Liver (tissue), 9 donors: ENCODE data around the gene MRAP2. TPM values are rescaled to one million over a fixed set of nuclear protein-coding genes. Genes with fewer than 3 reads are reported as not detected.
"Not testable (repeated sequence)": the region's sequence is repeated elsewhere in the genome, so short reads cannot be mapped to it uniquely, and the experiment has no call there.

Experiments used
- DNase-seq: peaks from one replicate; pipeline ENCODE4 v3.0.0-alpha.2; 2017; ENCODE audit warnings: low spot score
- H3K27ac ChIP-seq, 2 donors: one replicate each; pipeline ENCODE4 v1.7.0; 2013; ENCODE audit warnings: inconsistent platforms in 2 of 2, low read length in 2 of 2, control low read depth in 1 of 2, low read depth in 1 of 2, mild to moderate bottlenecking in 1 of 2
- H3K27me3 ChIP-seq, 4 donors: one replicate each; pipeline versions ENCODE4 v1.6.1 to v1.7.0; 2013; ENCODE audit warnings: low read length in 3 of 4, inconsistent platforms in 1 of 4, mild to moderate bottlenecking in 1 of 4, moderate library complexity in 1 of 4; ENCODE audit not compliant: control insufficient read depth in 4 of 4, insufficient read depth in 4 of 4
- H3K36me3 ChIP-seq, 4 donors: one replicate each; pipeline versions ENCODE4 v1.6.1 to v1.7.0; 2013; ENCODE audit warnings: low read length in 3 of 4, mild to moderate bottlenecking in 3 of 4, low read depth in 1 of 4, moderate library complexity in 1 of 4; ENCODE audit not compliant: control insufficient read depth in 4 of 4, insufficient read depth in 3 of 4
- H3K4me1 ChIP-seq, 4 donors: one replicate each; pipeline versions ENCODE4 v1.6.1 to v1.7.0; 2013; ENCODE audit warnings: low read length in 3 of 4, mild to moderate bottlenecking in 3 of 4, moderate library complexity in 1 of 4; ENCODE audit not compliant: control insufficient read depth in 4 of 4, insufficient read depth in 4 of 4
- H3K4me3 ChIP-seq, 3 donors: one replicate each; pipeline versions ENCODE4 v1.6.1 to v1.7.0; 2013; ENCODE audit warnings: low read length in 3 of 3, control low read depth in 1 of 3, low read depth in 1 of 3, mild to moderate bottlenecking in 1 of 3
- H3K9ac ChIP-seq, 2 donors: one replicate each; pipeline ENCODE4 v1.7.0; 2013; ENCODE audit warnings: low read length in 2 of 2, mild to moderate bottlenecking in 2 of 2, moderate library complexity in 2 of 2, control low read depth in 1 of 2, low read depth in 1 of 2
- H3K9me3 ChIP-seq, 4 donors: one replicate each; pipeline versions ENCODE4 v1.6.1 to v1.7.0; 2013; ENCODE audit warnings: low read length in 3 of 4; ENCODE audit not compliant: control insufficient read depth in 4 of 4
- EGR1 ChIP-seq, 2 donors: IDR thresholded peaks; 2 replicates each; pipeline ENCODE4 v1.6.1; 2016 to 2018; ENCODE audit warnings: antibody characterized with exemption in 2 of 2, low read depth in 2 of 2
- FOXA1 ChIP-seq: IDR thresholded peaks from 2 replicates; pipeline ENCODE4 v1.6.1; 2016; ENCODE audit warnings: antibody characterized with exemption
- FOXA2 ChIP-seq: IDR thresholded peaks from 2 replicates; pipeline ENCODE4 v1.6.1; 2016; ENCODE audit warnings: antibody characterized with exemption
- GABPA ChIP-seq, 2 donors: IDR thresholded peaks in 1 of 2; conservative IDR thresholded peaks in 1 of 2; 2 replicates each; pipeline ENCODE4 v1.6.1; 2016; ENCODE audit warnings: antibody characterized with exemption in 2 of 2, mild to moderate bottlenecking in 1 of 2, moderate library complexity in 1 of 2
- HNF4A ChIP-seq, 2 donors: conservative IDR thresholded peaks; 2 replicates each; pipeline ENCODE4 v1.6.1; 2016; ENCODE audit warnings: antibody characterized with exemption in 2 of 2, mild to moderate bottlenecking in 2 of 2
- HNF4G ChIP-seq: IDR thresholded peaks from 2 replicates; pipeline ENCODE4 v1.6.1; 2016; ENCODE audit warnings: antibody characterized with exemption
- JUND ChIP-seq, 2 donors: IDR thresholded peaks; 2 replicates each; pipeline ENCODE4 v1.6.1; 2016; ENCODE audit warnings: antibody characterized with exemption in 2 of 2
- NR2F2 ChIP-seq: IDR thresholded peaks from 2 replicates; pipeline ENCODE4 v1.6.1; 2016; ENCODE audit warnings: antibody characterized with exemption
- REST ChIP-seq: IDR thresholded peaks from 2 replicates; pipeline ENCODE4 v1.6.1; 2016; ENCODE audit warnings: antibody characterized with exemption, mild to moderate bottlenecking
- SP1 ChIP-seq: IDR thresholded peaks from 2 replicates; pipeline ENCODE4 v1.6.1; 2018; ENCODE audit warnings: antibody characterized with exemption, mild to moderate bottlenecking
- TAF1 ChIP-seq: conservative IDR thresholded peaks from 2 replicates; pipeline ENCODE4 v1.6.1; 2016; ENCODE audit warnings: antibody characterized with exemption, mild to moderate bottlenecking
- ZBTB33 ChIP-seq: IDR thresholded peaks from 2 replicates; pipeline ENCODE4 v1.6.1; 2016; ENCODE audit warnings: antibody characterized with exemption
- WGBS: extraction: QIAGEN DNeasy Blood & Tissue Kit; methylation state at CpG from one replicate; pipeline ENCODE4 v1.1.7; 2013; 5-methylcytosine and 5-hydroxymethylcytosine counted together
- polyA plus RNA-seq, 2 donors: library from polyadenylated mRNA; stranded (reverse) in 1 of 2; unstranded in 1 of 2; fragments of 200-250 nt in 1 of 2; fragments of >200 nt in 1 of 2; fragmentation: Nextera tagmentation in 1 of 2; extraction: Ambion mirVana in 1 of 2; gene quantifications; one replicate each; pipeline versions ENCODE4 v1.2.1 to v1.2.3, GENCODE V29; 2013 to 2015
- total RNA-seq, 2 donors: library from RNA; depleted of rRNA; stranded (reverse); fragments of >200 nt; gene quantifications; one replicate each; pipeline ENCODE4 v1.2.3, GENCODE V29; 2014
- donor health status: healthy.
- donor health status: healthy.
- donor health status: healthy.
- donor health status: healthy.
- donor health status: healthy.

MRAP2 gene
- total and polyA plus RNA-seq, 4 donors, result 0.05 to 0.51 (median 0.08) TPM; not detected in 1

- TF ChIP-seq HNF4A (conservative IDR thresholded peaks at IDR 0.05), result no peak
- TF ChIP-seq FOXA1, result no peak
- TF ChIP-seq REST, result no peak
- no peak for TF ChIP-seq HNF4G
- TF ChIP-seq JUND (IDR thresholded peaks at IDR 0.05), result no peak
- no peak for TF ChIP-seq ZBTB33
- Histone ChIP-seq H3K9me3 (no peaks in the 10 kb centered on the region), H3K27ac (no peak overlapping the region), H3K4me1 (no peaks in the 10 kb centered on the region), H3K27me3 (no peaks in the 10 kb centered on the region), H3K36me3 (no peaks in the 10 kb centered on the region), H3K4me3 (no peak overlapping the region), H3K9ac (no peak overlapping the region)
- DNase-seq, result no peak
- WGBS, result 59% methylated on average over 11 of the region's 11 CpGs
These were observed 49.2 kb downstream of the MRAP2 start for GRCh38 chr6:84082689-84083265.

GRCh38 chr6:84084705-84085104, 51.1 kb downstream of the MRAP2 start:
- H3K27me3 ChIP-seq, H3K9me3 ChIP-seq, H3K4me3 ChIP-seq, H3K4me1 ChIP-seq, H3K27ac ChIP-seq, H3K9ac ChIP-seq, H3K36me3 ChIP-seq, DNase-seq: not testable (repeated sequence)

GRCh38 chr6:84086056-84086455, 52.5 kb downstream of the MRAP2 start:
- TF ChIP-seq SP1 (no peak), JUND (IDR thresholded peaks at IDR 0.05) (no peak), ZBTB33 (no peak), FOXA1 (no peak), FOXA2 (no peak), HNF4G (no peak), NR2F2 (no peak), TAF1 (no peak), EGR1 (IDR thresholded peaks at IDR 0.05; ENCODE audit: low read depth in 2 of 2) (no peak), GABPA (IDR thresholded peaks at IDR 0.05 in 1 of 2, conservative IDR thresholded peaks at IDR 0.05 in 1 of 2) (no peak), REST (no peak)
- Histone ChIP-seq H3K4me1 (no peaks in the 10 kb centered on the region), H3K9me3 (no peaks in the 10 kb centered on the region), H3K4me3 (no peak overlapping the region), H3K36me3 (no peaks in the 10 kb centered on the region), H3K27ac (no peak overlapping the region), H3K9ac (no peak overlapping the region), H3K27me3 (no peaks in the 10 kb centered on the region)
- DNase-seq, result no peak
- WGBS, result 84% methylated on average over 1 of the region's 1 CpG
